ENCODE data around the gene NDRG3. TPM values are rescaled to one million over a fixed set of nuclear protein-coding genes. Genes with fewer than 3 reads are reported as not detected.

NDRG3 gene
- total RNA-seq, 1 donor from 2014 or later = 21.1 TPM

DNA sequence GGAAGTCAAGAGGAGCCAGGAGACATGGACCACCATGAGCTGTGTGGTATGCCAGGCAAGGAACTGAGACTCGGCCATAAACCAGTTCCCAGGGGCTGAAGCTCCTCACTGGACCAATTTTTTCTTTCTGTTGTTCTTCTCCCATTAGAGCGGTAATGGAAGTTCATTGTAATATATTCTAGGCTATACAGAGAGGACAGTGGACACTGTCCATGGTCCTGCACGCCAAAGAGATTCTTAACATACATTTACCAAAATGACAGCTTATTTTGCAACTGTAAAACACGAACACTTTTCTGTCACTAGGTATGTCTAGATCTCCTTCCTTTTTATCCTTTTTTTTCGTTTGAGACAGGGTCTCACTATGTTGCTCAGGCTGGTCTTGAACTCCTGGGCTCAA, 40.8 kb upstream of the NDRG3 start:
- TF ChIP-seq POLR2AphosphoS5 (IDR thresholded peaks at IDR 0.05; ENCODE audit: insufficient read depth in 1 of 2, low read depth in 1 of 2) (no peak), POLR2A (IDR thresholded peaks at IDR 0.05) (no peak)
- TF ChIP-seq, protein P1, sequence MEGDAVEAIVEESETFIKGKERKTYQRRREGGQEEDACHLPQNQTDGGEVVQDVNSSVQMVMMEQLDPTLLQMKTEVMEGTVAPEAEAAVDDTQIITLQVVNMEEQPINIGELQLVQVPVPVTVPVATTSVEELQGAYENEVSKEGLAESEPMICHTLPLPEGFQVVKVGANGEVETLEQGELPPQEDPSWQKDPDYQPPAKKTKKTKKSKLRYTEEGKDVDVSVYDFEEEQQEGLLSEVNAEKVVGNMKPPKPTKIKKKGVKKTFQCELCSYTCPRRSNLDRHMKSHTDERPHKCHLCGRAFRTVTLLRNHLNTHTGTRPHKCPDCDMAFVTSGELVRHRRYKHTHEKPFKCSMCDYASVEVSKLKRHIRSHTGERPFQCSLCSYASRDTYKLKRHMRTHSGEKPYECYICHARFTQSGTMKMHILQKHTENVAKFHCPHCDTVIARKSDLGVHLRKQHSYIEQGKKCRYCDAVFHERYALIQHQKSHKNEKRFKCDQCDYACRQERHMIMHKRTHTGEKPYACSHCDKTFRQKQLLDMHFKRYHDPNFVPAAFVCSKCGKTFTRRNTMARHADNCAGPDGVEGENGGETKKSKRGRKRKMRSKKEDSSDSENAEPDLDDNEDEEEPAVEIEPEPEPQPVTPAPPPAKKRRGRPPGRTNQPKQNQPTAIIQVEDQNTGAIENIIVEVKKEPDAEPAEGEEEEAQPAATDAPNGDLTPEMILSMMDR (IDR thresholded peaks at IDR 0.05) = no peak
- no peaks in the 10 kb centered on the region for H3K9me3 ChIP-seq
- H3K4me1 ChIP-seq = no peaks in the 10 kb centered on the region
- H3K27ac ChIP-seq = no peak overlapping the region
- peaks cover 4 to 29% of the 10 kb centered on the region in 2 donors for H3K36me3 ChIP-seq
- no peak for DNase-seq (ENCODE audit: extremely low spot score in 2 of 2)
- intact Hi-C loops (cut with DNase I) = no loop called here
- no peaks in the 10 kb centered on the region for H3K27me3 ChIP-seq
- H3K4me3 ChIP-seq = no peak overlapping the region

DNA sequence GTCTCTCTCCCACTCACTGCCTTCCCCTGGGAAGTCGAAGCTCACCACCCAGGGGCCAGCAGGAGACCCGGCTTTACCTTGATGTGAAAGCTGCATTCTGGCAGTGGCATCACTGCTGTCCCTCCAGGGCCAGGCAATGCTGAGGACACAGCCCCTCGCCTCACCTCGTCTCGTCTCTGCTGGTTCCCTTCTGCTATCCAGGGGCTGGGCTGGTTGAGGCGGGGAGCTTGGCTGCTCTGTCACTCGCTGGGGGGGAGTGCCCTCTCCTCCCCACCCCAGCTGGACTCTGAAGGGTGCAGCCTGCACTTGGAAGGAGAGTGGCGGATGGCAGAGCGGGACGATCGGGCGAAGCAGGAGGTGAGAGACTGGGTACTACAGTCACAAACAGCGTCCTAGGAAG, 40.4 kb upstream of the NDRG3 start:
- H3K36me3 ChIP-seq = peaks cover 4 to 29% of the 10 kb centered on the region in 2 donors
- H3K4me3 ChIP-seq = no peak overlapping the region
- DNase-seq (ENCODE audit: extremely low spot score in 2 of 2) = no peak
- no peaks in the 10 kb centered on the region for H3K4me1 ChIP-seq
- no peaks in the 10 kb centered on the region for H3K9me3 ChIP-seq
- H3K27ac ChIP-seq = no peak overlapping the region
- no peak for TF ChIP-seq POLR2AphosphoS5 (IDR thresholded peaks at IDR 0.05; ENCODE audit: insufficient read depth in 1 of 2, low read depth in 1 of 2)
- TF ChIP-seq, protein P1 (IDR thresholded peaks at IDR 0.05) = no peak
- no peak for TF ChIP-seq POLR2A (IDR thresholded peaks at IDR 0.05)
- intact Hi-C loops (cut with DNase I) = no loop called here
- H3K27me3 ChIP-seq = no peaks in the 10 kb centered on the region

DNA sequence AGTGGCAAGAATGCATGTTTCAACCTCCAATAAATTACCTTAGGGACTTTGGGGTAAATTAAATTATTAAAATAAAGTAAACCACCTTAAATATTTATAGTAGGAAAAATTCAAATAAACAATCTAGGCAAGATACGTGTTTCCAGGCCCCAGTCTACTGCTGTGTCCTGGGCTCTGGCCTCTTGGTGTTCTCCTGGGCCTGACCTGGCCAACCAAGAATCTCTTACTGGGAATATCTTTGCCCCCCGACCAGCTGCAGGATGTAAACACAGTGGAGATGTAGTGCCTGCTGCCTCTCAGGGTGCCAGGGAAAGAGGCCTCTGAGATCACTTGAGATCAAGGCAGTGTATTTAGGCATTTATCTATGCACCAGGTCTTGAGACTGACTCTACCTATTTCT, 39.4 kb upstream of the NDRG3 start:
- H3K4me3 ChIP-seq = no peak overlapping the region
- no peak overlapping the region for H3K27ac ChIP-seq
- H3K9me3 ChIP-seq = no peaks in the 10 kb centered on the region
- no peak for DNase-seq (ENCODE audit: extremely low spot score in 2 of 2)
- TF ChIP-seq POLR2AphosphoS5 (IDR thresholded peaks at IDR 0.05; ENCODE audit: insufficient read depth in 1 of 2, low read depth in 1 of 2) = no peak
- intact Hi-C loops (cut with DNase I) = no loop called here
- H3K36me3 ChIP-seq = peaks cover 4 to 29% of the 10 kb centered on the region in 2 donors
- no peaks in the 10 kb centered on the region for H3K27me3 ChIP-seq
- no peaks in the 10 kb centered on the region for H3K4me1 ChIP-seq

DNA sequence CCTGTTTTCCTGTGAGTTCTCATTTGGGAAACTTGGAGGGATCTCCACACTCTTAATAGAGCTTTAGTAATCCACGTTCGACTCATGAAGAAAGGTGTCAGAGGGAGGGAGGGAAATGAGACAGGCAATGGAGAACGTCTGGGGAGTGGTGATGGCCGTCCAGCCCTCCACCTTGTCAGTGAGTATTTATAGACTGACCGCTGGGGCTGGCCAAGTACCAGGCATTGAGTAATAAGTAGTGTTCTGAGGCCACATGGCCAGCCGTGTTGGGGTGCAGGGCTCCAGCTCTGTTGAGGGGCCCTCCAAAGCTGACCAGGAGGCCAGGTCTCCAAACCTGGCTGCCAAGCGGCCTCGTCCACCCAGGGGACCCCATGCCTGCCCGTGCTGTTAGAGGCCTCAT, 39.0 kb upstream of the NDRG3 start:
- H3K27me3 ChIP-seq = no peaks in the 10 kb centered on the region
- H3K9me3 ChIP-seq = no peaks in the 10 kb centered on the region
- no peak overlapping the region for H3K27ac ChIP-seq
- no peak for TF ChIP-seq POLR2AphosphoS5 (IDR thresholded peaks at IDR 0.05; ENCODE audit: insufficient read depth in 1 of 2, low read depth in 1 of 2)
- TF ChIP-seq, protein P1 (IDR thresholded peaks at IDR 0.05) = no peak
- TF ChIP-seq POLR2A (IDR thresholded peaks at IDR 0.05) = no peak
- H3K36me3 ChIP-seq = peaks cover 4 to 29% of the 10 kb centered on the region in 2 donors
- no peak for DNase-seq (ENCODE audit: extremely low spot score in 2 of 2)
- intact Hi-C loops (cut with DNase I) = no loop called here
- H3K4me3 ChIP-seq = no peak overlapping the region
- no peaks in the 10 kb centered on the region for H3K4me1 ChIP-seq

DNA sequence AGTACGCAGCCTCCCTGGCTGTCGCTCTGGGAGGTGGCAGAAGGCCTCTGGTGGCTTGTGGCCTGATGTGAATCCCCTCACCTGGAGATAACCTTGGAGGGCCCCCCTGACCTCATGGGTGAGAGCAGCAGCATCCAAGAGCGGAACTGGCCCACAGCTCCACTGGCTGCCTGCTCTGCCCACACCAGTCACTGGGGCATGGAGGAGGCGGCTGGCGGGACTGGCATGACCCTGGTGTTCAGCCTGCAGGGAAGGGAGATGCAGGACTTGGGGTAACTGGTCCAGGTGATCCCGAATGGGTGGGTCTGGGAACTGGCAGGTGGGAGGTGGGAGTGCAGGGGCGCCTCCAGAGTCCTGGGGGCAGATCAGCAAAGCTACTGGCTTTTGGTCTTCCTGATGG, 38.2 kb upstream of the NDRG3 start:
- intact Hi-C loops (cut with DNase I) = no loop called here
- Histone ChIP-seq H3K36me3 (peaks cover 4 to 29% of the 10 kb centered on the region in 2 donors), H3K27me3 (no peaks in the 10 kb centered on the region), H3K27ac (no peak overlapping the region), H3K9me3 (no peaks in the 10 kb centered on the region), H3K4me3 (no peak overlapping the region), H3K4me1 (no peaks in the 10 kb centered on the region)
- no peak for DNase-seq (ENCODE audit: extremely low spot score in 2 of 2)
- TF ChIP-seq, protein P1 (IDR thresholded peaks at IDR 0.05) = no peak

DNA sequence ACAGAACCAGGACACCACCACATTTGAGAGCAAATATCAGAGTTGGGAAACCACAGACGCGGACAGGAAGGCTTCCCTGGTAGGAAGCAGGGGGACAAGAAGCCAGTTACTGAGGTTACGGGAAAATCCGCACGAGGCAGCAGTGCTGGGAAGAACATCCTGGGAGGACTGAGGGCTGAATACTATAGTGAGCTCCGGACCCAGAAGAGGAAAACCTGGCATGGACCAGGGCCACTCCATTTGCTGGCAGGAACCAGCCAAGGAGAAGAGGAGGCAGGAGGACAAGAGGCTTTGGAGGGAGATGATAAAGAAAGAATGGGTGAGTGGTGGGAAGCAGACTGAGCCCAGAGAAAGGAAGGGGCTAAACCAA, 33.8 kb upstream of the NDRG3 start:
- Histone ChIP-seq H3K4me1 (peaks cover 7% of the 10 kb centered on the region), H3K4me3 (no peak overlapping the region), H3K9me3 (no peaks in the 10 kb centered on the region), H3K27me3 (no peaks in the 10 kb centered on the region), H3K36me3 (peaks cover 0 to 10% of the 10 kb centered on the region in 2 donors), H3K27ac (no peak overlapping the region)
- intact Hi-C loops (cut with DNase I) = no loop called here
- DNase-seq (ENCODE audit: extremely low spot score in 2 of 2) = no peak
- TF ChIP-seq, protein P1 (IDR thresholded peaks at IDR 0.05) = no peak
- no peak for TF ChIP-seq POLR2A (IDR thresholded peaks at IDR 0.05)
- TF ChIP-seq POLR2AphosphoS5 (IDR thresholded peaks at IDR 0.05; ENCODE audit: insufficient read depth in 1 of 2, low read depth in 1 of 2) = no peak

Measured in vagina (tissue), 2 donors.